ENCODE results near the gene FNDC3A.

DNA sequence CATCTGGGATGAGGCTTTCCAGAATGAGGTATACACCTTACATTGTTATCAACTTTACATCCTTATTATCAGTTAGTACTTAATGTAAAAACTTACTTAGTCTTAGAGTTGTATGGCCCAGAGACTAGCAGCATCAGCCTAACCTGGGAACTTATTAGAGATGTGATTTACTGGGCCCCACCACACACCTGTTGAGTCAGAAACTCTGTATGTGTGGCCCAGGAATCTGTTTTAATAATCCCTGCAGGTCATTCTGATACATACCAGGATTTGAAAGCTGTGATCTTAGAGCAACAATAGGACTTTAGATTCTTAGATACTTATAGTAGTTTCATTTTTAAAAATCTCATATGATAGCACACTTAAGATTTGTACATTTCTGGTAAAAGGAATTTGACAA lies 17.4 kb downstream of the FNDC3A start:
- TF ChIP-seq, protein P1, sequence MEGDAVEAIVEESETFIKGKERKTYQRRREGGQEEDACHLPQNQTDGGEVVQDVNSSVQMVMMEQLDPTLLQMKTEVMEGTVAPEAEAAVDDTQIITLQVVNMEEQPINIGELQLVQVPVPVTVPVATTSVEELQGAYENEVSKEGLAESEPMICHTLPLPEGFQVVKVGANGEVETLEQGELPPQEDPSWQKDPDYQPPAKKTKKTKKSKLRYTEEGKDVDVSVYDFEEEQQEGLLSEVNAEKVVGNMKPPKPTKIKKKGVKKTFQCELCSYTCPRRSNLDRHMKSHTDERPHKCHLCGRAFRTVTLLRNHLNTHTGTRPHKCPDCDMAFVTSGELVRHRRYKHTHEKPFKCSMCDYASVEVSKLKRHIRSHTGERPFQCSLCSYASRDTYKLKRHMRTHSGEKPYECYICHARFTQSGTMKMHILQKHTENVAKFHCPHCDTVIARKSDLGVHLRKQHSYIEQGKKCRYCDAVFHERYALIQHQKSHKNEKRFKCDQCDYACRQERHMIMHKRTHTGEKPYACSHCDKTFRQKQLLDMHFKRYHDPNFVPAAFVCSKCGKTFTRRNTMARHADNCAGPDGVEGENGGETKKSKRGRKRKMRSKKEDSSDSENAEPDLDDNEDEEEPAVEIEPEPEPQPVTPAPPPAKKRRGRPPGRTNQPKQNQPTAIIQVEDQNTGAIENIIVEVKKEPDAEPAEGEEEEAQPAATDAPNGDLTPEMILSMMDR (IDR thresholded peaks at IDR 0.05) = no peak
- TF ChIP-seq POLR2A (IDR thresholded peaks at IDR 0.05) = no peak

Data from prostate gland (tissue), 2 donors.